Right lobe of liver (tissue), 4 donors: ENCODE results near the gene RHOBTB1.

Source experiments
- POLR2A ChIP-seq: fragments of 450-650 bp; IDR thresholded peaks from one replicate; pipeline ENCODE4 v1.6.1; 2017; ENCODE audit warnings: antibody characterized with exemption, mild to moderate bottlenecking
- TF ChIP-seq, protein P1 (sequence below), 4 donors: fragments of 200-600 bp in 3 of 4; fragments of 450-650 bp in 1 of 4; IDR thresholded peaks; one replicate each; pipeline versions ENCODE4 v1.5.1 to v1.8.0; 2016 to 2022; ENCODE audit warnings: antibody characterized with exemption in 4 of 4, mild to moderate bottlenecking in 2 of 4
- donor health status: DM: no; HTN: no; CAD: no.
- donor health status: DM: no; HTN: no; CAD: no.
- donor health status: DM: no; HTN: yes; CAD: no.

DNA sequence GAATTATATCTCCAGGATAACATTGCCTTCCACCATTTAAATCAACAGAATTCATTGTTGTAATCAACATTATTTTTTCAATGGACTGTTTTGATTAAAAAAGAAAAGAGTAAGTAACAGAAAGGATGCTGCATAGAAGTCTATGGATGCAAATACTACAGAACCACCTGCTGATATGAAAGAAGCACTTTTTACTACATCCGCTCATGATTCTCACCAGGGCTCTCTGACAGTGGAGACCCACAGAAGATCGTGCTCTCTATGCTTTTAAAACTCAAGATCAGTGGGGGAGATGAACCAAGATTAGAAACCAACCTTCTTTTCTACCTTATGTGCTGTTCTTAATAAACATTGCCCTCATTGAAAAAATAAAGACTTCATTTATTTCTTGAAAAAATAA is 24.4 kb downstream of the RHOBTB1 start:
- no peak for TF ChIP-seq POLR2A
- TF ChIP-seq, protein P1, sequence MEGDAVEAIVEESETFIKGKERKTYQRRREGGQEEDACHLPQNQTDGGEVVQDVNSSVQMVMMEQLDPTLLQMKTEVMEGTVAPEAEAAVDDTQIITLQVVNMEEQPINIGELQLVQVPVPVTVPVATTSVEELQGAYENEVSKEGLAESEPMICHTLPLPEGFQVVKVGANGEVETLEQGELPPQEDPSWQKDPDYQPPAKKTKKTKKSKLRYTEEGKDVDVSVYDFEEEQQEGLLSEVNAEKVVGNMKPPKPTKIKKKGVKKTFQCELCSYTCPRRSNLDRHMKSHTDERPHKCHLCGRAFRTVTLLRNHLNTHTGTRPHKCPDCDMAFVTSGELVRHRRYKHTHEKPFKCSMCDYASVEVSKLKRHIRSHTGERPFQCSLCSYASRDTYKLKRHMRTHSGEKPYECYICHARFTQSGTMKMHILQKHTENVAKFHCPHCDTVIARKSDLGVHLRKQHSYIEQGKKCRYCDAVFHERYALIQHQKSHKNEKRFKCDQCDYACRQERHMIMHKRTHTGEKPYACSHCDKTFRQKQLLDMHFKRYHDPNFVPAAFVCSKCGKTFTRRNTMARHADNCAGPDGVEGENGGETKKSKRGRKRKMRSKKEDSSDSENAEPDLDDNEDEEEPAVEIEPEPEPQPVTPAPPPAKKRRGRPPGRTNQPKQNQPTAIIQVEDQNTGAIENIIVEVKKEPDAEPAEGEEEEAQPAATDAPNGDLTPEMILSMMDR (IDR thresholded peaks at IDR 0.05) = no peak
